Measurements from ENCODE around the gene C20orf141.
"Not testable (repeated sequence)": the region's sequence is repeated elsewhere in the genome, so short reads cannot be mapped to it uniquely, and the experiment has no call there.

Gene C20orf141

GRCh38 chr20:2805689-2806350 is 9.0 kb upstream of the C20orf141 start:
- TF ChIP-seq POLR2A (IDR thresholded peaks at IDR 0.05; ENCODE audit: low read depth, low read length), result no peak
- DNase-seq (ENCODE audit: insufficient read length, low spot score), result no peak
- no peak for FAIRE-seq

GRCh38 chr20:2806351-2806701 is 8.5 kb upstream of the C20orf141 start:
- FAIRE-seq, result no peak

GRCh38 chr20:2807019-2807418 is 7.8 kb upstream of the C20orf141 start:
- no peak for TF ChIP-seq POLR2A (IDR thresholded peaks at IDR 0.05; ENCODE audit: low read depth, low read length)
- DNase-seq (ENCODE audit: insufficient read length, low spot score), result no peak
- no peak for FAIRE-seq

More at GRCh38 chr20:2806351-2806701, 8.5 kb upstream of the C20orf141 start:
- TF ChIP-seq POLR2A (IDR thresholded peaks at IDR 0.05; ENCODE audit: low read depth, low read length), result no peak
- no peak for DNase-seq (ENCODE audit: insufficient read length, low spot score)

- DNase-seq (ENCODE audit: insufficient read length, low spot score); FAIRE-seq: not testable (repeated sequence)
Measured at GRCh38 chr20:2807929-2808328, 6.9 kb upstream of the C20orf141 start.

- TF ChIP-seq POLR2A (IDR thresholded peaks at IDR 0.05; ENCODE audit: low read depth, low read length), result no peak
- FAIRE-seq (no peak), DNase-seq (ENCODE audit: insufficient read length, low spot score) (no peak)
Measured at GRCh38 chr20:2809690-2810089, 5.1 kb upstream of the C20orf141 start.

- DNase-seq (ENCODE audit: insufficient read length, low spot score), result no peak
- no peak for FAIRE-seq
- no peak for TF ChIP-seq POLR2A (IDR thresholded peaks at IDR 0.05; ENCODE audit: low read depth, low read length)
Measured at GRCh38 chr20:2812189-2812588, 2.6 kb upstream of the C20orf141 start.

GRCh38 chr20:2814076-2814475 is 711 bp upstream of the C20orf141 start:
- TF ChIP-seq POLR2A (IDR thresholded peaks at IDR 0.05; ENCODE audit: low read depth, low read length), result no peak
- FAIRE-seq (no peak), DNase-seq (ENCODE audit: insufficient read length, low spot score) (no peak)

GRCh38 chr20:2815242-2815900 is 584 bp downstream of the C20orf141 start:
- FAIRE-seq, result no peak
- no peak for TF ChIP-seq POLR2A (IDR thresholded peaks at IDR 0.05; ENCODE audit: low read depth, low read length)
- no peak for DNase-seq (ENCODE audit: insufficient read length, low spot score)

- DNase-seq (ENCODE audit: insufficient read length, low spot score), result no peak
- no peak for FAIRE-seq
- TF ChIP-seq POLR2A (IDR thresholded peaks at IDR 0.05; ENCODE audit: low read depth, low read length), result no peak
Measured at GRCh38 chr20:2816030-2816582, 1.3 kb downstream of the C20orf141 start, which contains the start of gene TMEM239. TMEM239 (plus strand) TSS chr20:2816364; CDS start chr20:2816555, 191 bp downstream.

- FAIRE-seq (no peak), DNase-seq (ENCODE audit: insufficient read length, low spot score) (no peak)
- no peak for TF ChIP-seq POLR2A (IDR thresholded peaks at IDR 0.05; ENCODE audit: low read depth, low read length)
Measured at GRCh38 chr20:2816583-2817340, 2.0 kb downstream of the C20orf141 start.

- FAIRE-seq, result no peak
- TF ChIP-seq POLR2A (IDR thresholded peaks at IDR 0.05; ENCODE audit: low read depth, low read length), result no peak
- DNase-seq (ENCODE audit: insufficient read length, low spot score), result no peak
Measured at GRCh38 chr20:2817341-2817726, 2.5 kb downstream of the C20orf141 start.

- DNase-seq (ENCODE audit: insufficient read length, low spot score) (no peak), FAIRE-seq (no peak)
- TF ChIP-seq POLR2A (IDR thresholded peaks at IDR 0.05; ENCODE audit: low read depth, low read length), result no peak
Measured at GRCh38 chr20:2817891-2818595, 3.3 kb downstream of the C20orf141 start.

- FAIRE-seq (no peak), DNase-seq (ENCODE audit: insufficient read length, low spot score) (no peak)
- TF ChIP-seq POLR2A (IDR thresholded peaks at IDR 0.05; ENCODE audit: low read depth, low read length), result no peak
Measured at GRCh38 chr20:2820084-2820895, 5.5 kb downstream of the C20orf141 start.

Measured in H54 (cell line).